ENCODE data around the gene PDZD7.
"Not testable (repeated sequence)": the region's sequence is repeated elsewhere in the genome, so short reads cannot be mapped to it uniquely, and the experiment has no call there.

Gene PDZD7

GRCh38 chr10:100987685-100988049, 43.3 kb downstream of the PDZD7 start:
- in situ Hi-C loops (cut with HindIII; ENCODE audit: low sequenced_read_pairs), result no loop called here

GRCh38 chr10:100986952-100987684, 43.8 kb downstream of the PDZD7 start, which contains the start of the genes MRPL43 and TWNK:
MRPL43 (minus strand) TSS chr10:100987497; CDS start chr10:100987443, 54 bp downstream.
TWNK (plus strand) TSS chr10:100987543; CDS start chr10:100988211, 668 bp downstream.
- in situ Hi-C loops (cut with HindIII; ENCODE audit: low sequenced_read_pairs), result no loop called here

- in situ Hi-C loops (cut with HindIII; ENCODE audit: low sequenced_read_pairs), result no loop called here
Measured at GRCh38 chr10:100986623-100986951, 44.3 kb downstream of the PDZD7 start.

GRCh38 chr10:100985336-100985735, 45.6 kb downstream of the PDZD7 start:
- in situ Hi-C loops (cut with HindIII; ENCODE audit: low sequenced_read_pairs), result no loop called here

GRCh38 chr10:100984672-100985177, 46.2 kb downstream of the PDZD7 start:
- in situ Hi-C loops (cut with HindIII; ENCODE audit: low sequenced_read_pairs), result no loop called here

GRCh38 chr10:100983868-100984671, 46.9 kb downstream of the PDZD7 start:
- in situ Hi-C loops (cut with HindIII; ENCODE audit: low sequenced_read_pairs), result no loop called here

- in situ Hi-C loops (cut with HindIII; ENCODE audit: low sequenced_read_pairs), result no loop called here
Measured at GRCh38 chr10:100982916-100983830, 47.8 kb downstream of the PDZD7 start.

- in situ Hi-C loops (cut with HindIII; ENCODE audit: low sequenced_read_pairs), result no loop called here
Measured at GRCh38 chr10:100981178-100981772, 49.7 kb downstream of the PDZD7 start.

GRCh38 chr10:100980711-100981110, 50.2 kb downstream of the PDZD7 start:
- in situ Hi-C loops (cut with HindIII; ENCODE audit: low sequenced_read_pairs), result no loop called here

GRCh38 chr10:100980311-100980710, 50.6 kb downstream of the PDZD7 start:
- in situ Hi-C loops (cut with HindIII; ENCODE audit: low sequenced_read_pairs), result no loop called here

- in situ Hi-C loops (cut with HindIII; ENCODE audit: low sequenced_read_pairs), result no loop called here
Measured at GRCh38 chr10:100979791-100980272, 51.1 kb downstream of the PDZD7 start.

- in situ Hi-C loops (cut with HindIII; ENCODE audit: low sequenced_read_pairs), result no loop called here
Measured at GRCh38 chr10:100978901-100979195, 52.1 kb downstream of the PDZD7 start.

GRCh38 chr10:100978121-100978900, 52.6 kb downstream of the PDZD7 start:
- in situ Hi-C loops (cut with HindIII; ENCODE audit: low sequenced_read_pairs), result no loop called here

GRCh38 chr10:100977436-100977835, 53.5 kb downstream of the PDZD7 start:
- in situ Hi-C loops (cut with HindIII; ENCODE audit: low sequenced_read_pairs), result no loop called here

- in situ Hi-C loops (cut with HindIII; ENCODE audit: low sequenced_read_pairs), result no loop called here
Measured at GRCh38 chr10:100976906-100977305, 54.0 kb downstream of the PDZD7 start.

GRCh38 chr10:100975397-100975796, 55.5 kb downstream of the PDZD7 start:
- in situ Hi-C loops (cut with HindIII; ENCODE audit: low sequenced_read_pairs), result not testable (repeated sequence)

- in situ Hi-C loops (cut with HindIII; ENCODE audit: low sequenced_read_pairs), result no loop called here
Measured at GRCh38 chr10:100972904-100973535, 57.9 kb downstream of the PDZD7 start.

GRCh38 chr10:100972115-100972903, 58.6 kb downstream of the PDZD7 start:
- in situ Hi-C loops (cut with HindIII; ENCODE audit: low sequenced_read_pairs), result no loop called here

All from endothelial cell of hepatic sinusoid (primary cell).